Chondrocyte (in vitro differentiated cells): Measurements from ENCODE around the gene NR2F1-AS1. TPM values are rescaled to one million over a fixed set of nuclear protein-coding genes. Genes with fewer than 3 reads are reported as not detected.

Experiments used
- DNase-seq: peaks from one replicate; pipeline ENCODE4 v3.0.0; 2021; ENCODE audit warnings: mixed read lengths, low spot score
- H3K27ac Mint-ChIP-seq: one replicate; pipeline ENCODE4 v1.8.0; 2021; ENCODE audit warnings: mild to moderate bottlenecking, moderate library complexity, mixed read lengths; ENCODE audit not compliant: unreplicated experiment
- H3K27me3 Mint-ChIP-seq: 2 replicates; pipeline ENCODE4 v1.8.0; 2021; ENCODE audit warnings: low read depth, mixed read lengths
- H3K36me3 Mint-ChIP-seq: 2 replicates; pipeline ENCODE4 v1.8.0; 2021; ENCODE audit warnings: low read depth, mixed read lengths
- H3K4me1 Mint-ChIP-seq: 2 replicates; pipeline ENCODE4 v1.8.0; 2021; ENCODE audit warnings: low read depth, mild to moderate bottlenecking, mixed read lengths
- H3K4me3 Mint-ChIP-seq: one replicate; pipeline ENCODE4 v1.8.0; 2021; ENCODE audit warnings: mild to moderate bottlenecking, moderate library complexity, mixed read lengths; ENCODE audit not compliant: unreplicated experiment
- H3K9me3 Mint-ChIP-seq: 2 replicates; pipeline ENCODE4 v1.8.0; 2021; ENCODE audit warnings: low read depth, mixed read lengths
- total RNA-seq: library from RNA; stranded (reverse); gene quantifications from 3 replicates; pipeline ENCODE4 v1.2.1, GENCODE V29; 2021
- TF ChIP-seq, protein P1 (sequence below): fragments of 200-600 bp; sonication (generic); IDR thresholded peaks from 2 replicates; pipeline ENCODE4 v1.5.0; 2021; ENCODE audit warnings: antibody characterized with exemption, mild to moderate bottlenecking, moderate library complexity

Gene NR2F1-AS1
- total RNA-seq, 1 donor from 2014 or later: 16.2 TPM

DNA sequence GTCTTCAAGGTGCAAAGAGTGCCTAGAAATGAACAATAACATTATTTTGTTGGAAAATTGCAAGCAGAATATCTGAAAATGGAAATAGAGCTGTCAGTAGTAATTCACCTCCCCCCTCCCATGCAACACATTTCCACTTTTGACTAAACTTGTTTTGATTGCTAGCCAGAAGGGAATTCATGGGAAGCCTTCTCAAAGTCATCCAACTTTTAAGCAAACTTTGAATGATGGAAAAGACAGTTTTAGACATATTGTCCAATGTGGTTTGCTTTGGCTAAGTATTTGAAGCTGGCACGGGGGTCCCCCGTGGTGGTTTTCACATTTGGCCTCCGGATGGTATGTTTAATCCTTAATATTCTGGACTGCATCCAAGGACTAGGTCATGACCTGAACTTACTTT is 9.5 kb upstream of the NR2F1-AS1 start:
- TF ChIP-seq, protein P1, sequence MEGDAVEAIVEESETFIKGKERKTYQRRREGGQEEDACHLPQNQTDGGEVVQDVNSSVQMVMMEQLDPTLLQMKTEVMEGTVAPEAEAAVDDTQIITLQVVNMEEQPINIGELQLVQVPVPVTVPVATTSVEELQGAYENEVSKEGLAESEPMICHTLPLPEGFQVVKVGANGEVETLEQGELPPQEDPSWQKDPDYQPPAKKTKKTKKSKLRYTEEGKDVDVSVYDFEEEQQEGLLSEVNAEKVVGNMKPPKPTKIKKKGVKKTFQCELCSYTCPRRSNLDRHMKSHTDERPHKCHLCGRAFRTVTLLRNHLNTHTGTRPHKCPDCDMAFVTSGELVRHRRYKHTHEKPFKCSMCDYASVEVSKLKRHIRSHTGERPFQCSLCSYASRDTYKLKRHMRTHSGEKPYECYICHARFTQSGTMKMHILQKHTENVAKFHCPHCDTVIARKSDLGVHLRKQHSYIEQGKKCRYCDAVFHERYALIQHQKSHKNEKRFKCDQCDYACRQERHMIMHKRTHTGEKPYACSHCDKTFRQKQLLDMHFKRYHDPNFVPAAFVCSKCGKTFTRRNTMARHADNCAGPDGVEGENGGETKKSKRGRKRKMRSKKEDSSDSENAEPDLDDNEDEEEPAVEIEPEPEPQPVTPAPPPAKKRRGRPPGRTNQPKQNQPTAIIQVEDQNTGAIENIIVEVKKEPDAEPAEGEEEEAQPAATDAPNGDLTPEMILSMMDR: no peak
- Mint-ChIP-seq H3K27ac (peak overlapping the region; percentile 98), H3K27me3 (no peaks in the 10 kb centered on the region), H3K36me3 (peaks cover 16% of the 10 kb centered on the region), H3K4me3 (peak overlapping the region; percentile 85), H3K4me1 (peaks cover 85% of the 10 kb centered on the region), H3K9me3 (no peaks in the 10 kb centered on the region)
- no peak for DNase-seq

GRCh38 chr5:93589829-93590215 is 8.8 kb upstream of the NR2F1-AS1 start:
- TF ChIP-seq, protein P1: peak; percentile 49
- H3K4me1 Mint-ChIP-seq: peaks cover 80% of the 10 kb centered on the region
- H3K9me3 Mint-ChIP-seq: no peaks in the 10 kb centered on the region
- no peak for DNase-seq
- H3K36me3 Mint-ChIP-seq: peaks cover 16% of the 10 kb centered on the region
- H3K27me3 Mint-ChIP-seq: no peaks in the 10 kb centered on the region
- peak overlapping the region; percentile 98 for H3K27ac Mint-ChIP-seq
- peak overlapping the region; percentile 85 for H3K4me3 Mint-ChIP-seq

DNA sequence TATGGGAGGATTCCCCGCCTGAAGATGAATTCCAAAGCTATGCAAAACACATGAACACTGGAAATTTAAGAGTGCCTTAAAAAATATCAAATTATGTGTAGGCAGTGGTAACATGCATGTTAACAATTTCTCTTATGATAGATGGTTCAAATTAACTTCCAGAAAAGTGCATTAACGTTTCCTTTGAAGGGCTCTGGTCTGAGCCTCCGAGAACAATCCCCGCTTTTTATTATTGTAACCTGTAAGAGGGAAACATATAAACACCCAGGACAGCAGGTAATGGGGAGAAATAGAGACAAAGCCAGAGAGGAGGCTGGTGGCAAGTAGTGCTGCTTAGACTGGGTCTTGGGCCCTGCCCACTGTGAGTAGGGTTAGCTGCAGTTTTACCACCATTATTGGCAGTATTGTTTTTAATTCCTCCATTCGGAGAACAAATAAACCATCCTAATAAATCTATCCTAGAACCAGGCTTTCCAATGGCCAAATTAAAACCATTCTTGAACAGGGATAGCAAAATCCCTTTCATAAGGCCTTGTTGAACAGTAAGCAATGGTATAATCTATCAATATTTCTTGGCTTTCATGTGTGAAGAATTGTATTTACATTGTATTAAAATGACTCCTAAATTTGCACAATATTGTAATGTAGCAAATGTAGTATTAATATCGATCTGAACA is 8.3 kb upstream of the NR2F1-AS1 start:
- Mint-ChIP-seq H3K27me3 (no peaks in the 10 kb centered on the region), H3K36me3 (peaks cover 16% of the 10 kb centered on the region), H3K4me1 (peaks cover 74% of the 10 kb centered on the region), H3K4me3 (peak overlapping the region; percentile 85), H3K27ac (peak overlapping the region; percentile 98), H3K9me3 (no peaks in the 10 kb centered on the region)
- DNase-seq: no peak
- TF ChIP-seq, protein P1: no peak

DNA sequence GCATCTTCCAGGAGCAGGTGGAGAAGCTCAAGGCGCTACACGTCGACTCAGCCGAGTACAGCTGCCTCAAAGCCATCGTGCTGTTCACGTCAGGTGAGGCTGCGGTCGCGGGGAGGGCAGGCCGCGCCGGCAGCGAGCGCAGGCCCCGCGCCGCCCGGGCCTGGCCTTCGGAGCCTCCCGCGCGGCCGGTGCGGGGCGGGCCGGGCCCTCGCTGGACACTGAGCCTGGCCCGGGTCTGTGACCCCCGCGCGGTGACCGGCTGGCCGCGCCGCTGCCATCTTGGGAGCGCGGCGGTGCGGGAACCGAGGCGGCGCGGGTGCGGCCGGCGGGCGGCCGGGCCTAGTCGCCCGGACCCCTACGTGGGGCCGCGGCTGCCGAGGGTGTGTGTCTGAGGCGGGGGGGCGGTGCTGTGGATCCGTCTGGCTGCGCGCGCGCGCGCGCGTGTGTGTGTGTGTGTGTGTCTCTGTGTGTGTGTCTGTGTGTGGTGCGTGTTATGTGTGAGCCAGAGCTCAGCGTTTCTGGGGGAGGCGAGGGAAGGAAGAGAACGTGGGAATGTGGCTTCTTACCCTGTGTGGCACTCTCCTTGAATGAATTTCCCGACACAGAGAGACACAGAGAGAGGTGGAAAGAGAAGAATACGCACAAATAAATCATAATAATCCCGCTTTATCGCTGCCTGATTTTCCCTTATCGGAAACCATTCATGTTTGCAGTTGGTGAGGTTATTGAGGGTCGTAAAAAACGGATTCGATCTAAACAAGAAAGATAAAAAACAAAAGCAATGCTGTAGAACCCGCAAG is 7.5 kb upstream of the NR2F1-AS1 start:
- H3K9me3 Mint-ChIP-seq: no peaks in the 10 kb centered on the region
- no peak for DNase-seq
- H3K27me3 Mint-ChIP-seq: no peaks in the 10 kb centered on the region

More for the DNA sequence above, 7.5 kb upstream of the NR2F1-AS1 start:
- Mint-ChIP-seq H3K4me3 (peak overlapping the region; percentile 96), H3K4me1 (peaks cover 68% of the 10 kb centered on the region), H3K27ac (peak overlapping the region; percentile 99), H3K36me3 (peaks cover 11% of the 10 kb centered on the region)
- TF ChIP-seq, protein P1: no peak
